MM.1S (cell line): ENCODE results near the gene PNPLA7.

Experiments
- CTCF ChIP-seq: fragments of 300-600 bp; sonication (generic); IDR thresholded peaks from 2 replicates; pipeline ENCODE4 v1.5.1; 2016; ENCODE audit warnings: antibody characterized with exemption, low read length, mixed read lengths
- EZH2 ChIP-seq: fragments of 300-600 bp; sonication (generic); optimal IDR thresholded peaks from 2 replicates; pipeline ENCODE3; 2017; ENCODE audit warnings: low read depth, mild to moderate bottlenecking, antibody characterized with exemption, low read length, mixed read lengths
- EZH2phosphoT487 ChIP-seq: fragments of 300-600 bp; sonication (generic); IDR thresholded peaks from 2 replicates; pipeline ENCODE4 v1.6.1; 2018; ENCODE audit warnings: antibody characterized with exemption, low read length

- TF ChIP-seq CTCF (no peak), EZH2 (no peak), EZH2phosphoT487 (no peak)
These were observed 137.8 kb downstream of the PNPLA7 start for GRCh38 chr9:137412431-137412830.
